Body of pancreas (tissue), 4 donors: ENCODE data around the gene MRAP.

Experiments used
- POLR2A ChIP-seq, 3 donors: fragments of 450-650 bp; IDR thresholded peaks; one replicate each; pipeline ENCODE4 v1.6.1; 2016; ENCODE audit warnings: antibody characterized with exemption in 3 of 3, mild to moderate bottlenecking in 2 of 3
- TF ChIP-seq, protein P1 (sequence below), 7 experiments: fragments of 450-650 bp in 4 of 7; fragments of 200-600 bp in 3 of 7; sonication (generic) in 3 of 7; IDR thresholded peaks; one replicate each; pipeline ENCODE4 v1.5.1; 2016 to 2019; ENCODE audit warnings: antibody characterized with exemption in 7 of 7

GRCh38 chr21:32285476-32285875 is 13.2 kb upstream of the MRAP start:
- TF ChIP-seq, protein P1, sequence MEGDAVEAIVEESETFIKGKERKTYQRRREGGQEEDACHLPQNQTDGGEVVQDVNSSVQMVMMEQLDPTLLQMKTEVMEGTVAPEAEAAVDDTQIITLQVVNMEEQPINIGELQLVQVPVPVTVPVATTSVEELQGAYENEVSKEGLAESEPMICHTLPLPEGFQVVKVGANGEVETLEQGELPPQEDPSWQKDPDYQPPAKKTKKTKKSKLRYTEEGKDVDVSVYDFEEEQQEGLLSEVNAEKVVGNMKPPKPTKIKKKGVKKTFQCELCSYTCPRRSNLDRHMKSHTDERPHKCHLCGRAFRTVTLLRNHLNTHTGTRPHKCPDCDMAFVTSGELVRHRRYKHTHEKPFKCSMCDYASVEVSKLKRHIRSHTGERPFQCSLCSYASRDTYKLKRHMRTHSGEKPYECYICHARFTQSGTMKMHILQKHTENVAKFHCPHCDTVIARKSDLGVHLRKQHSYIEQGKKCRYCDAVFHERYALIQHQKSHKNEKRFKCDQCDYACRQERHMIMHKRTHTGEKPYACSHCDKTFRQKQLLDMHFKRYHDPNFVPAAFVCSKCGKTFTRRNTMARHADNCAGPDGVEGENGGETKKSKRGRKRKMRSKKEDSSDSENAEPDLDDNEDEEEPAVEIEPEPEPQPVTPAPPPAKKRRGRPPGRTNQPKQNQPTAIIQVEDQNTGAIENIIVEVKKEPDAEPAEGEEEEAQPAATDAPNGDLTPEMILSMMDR (IDR thresholded peaks at IDR 0.05): no peak
- TF ChIP-seq POLR2A (IDR thresholded peaks at IDR 0.05): no peak
